HepG2 (cell line): ENCODE measurements around the gene RAB14. TPM values are rescaled to one million over a fixed set of nuclear protein-coding genes. Genes with fewer than 3 reads are reported as not detected.

Source experiments
- ATAC-seq: fragments of 200-7000 bp; cut with Tn5 transposase; 3 replicates; pipeline ENCODE4 v1.9.1; 2020; ENCODE audit warnings: mild to moderate bottlenecking, moderate library complexity
- BruUV-seq: library from RNA; stranded (reverse); fragments of 400-500 nt; replicated peaks from 2 replicates; lab custom pipeline; 2021; lab: Mats Ljungman, UMichigan
- CTCF ChIA-PET: fragments of 300-600 bp; formaldehyde crosslinking; extraction: SDS; loops from one replicate; lab custom pipeline; 2021; ENCODE audit warnings: low total read pairs, inconsistent platforms, low intra/inter-chr PET ratio; lab: Yijun Ruan, JAX
- POLR2A ChIA-PET: fragments of 350-600 bp; sonication (Branson Sonifier 250); formaldehyde crosslinking; loops from one replicate; lab custom pipeline; 2020; ENCODE audit warnings: antibody characterized with exemption, inconsistent platforms; lab: Yijun Ruan, JAX
- DNase-seq: peaks from one replicate; pipeline ENCODE4 v3.0.0-alpha.2; 2015; ENCODE audit warnings: low spot score
- FAIRE-seq: peaks from 3 replicates; lab custom pipeline; 2011; peaks lifted over from hg19 to GRCh38; lab: Jason Lieb, UNC
- H2AFZ ChIP-seq: one replicate; pipeline ENCODE4 v1.6.1; 2011; ENCODE audit warnings: low read length, inconsistent platforms
- H3K27ac ChIP-seq: fragments of 300-600 bp; 3 replicates; pipeline ENCODE4 v1.8.0; 2011; ENCODE audit warnings: mixed run types, mild to moderate bottlenecking, mixed read lengths, low read length, inconsistent platforms; ENCODE audit not compliant: insufficient read depth; ENCODE audit errors: extremely low read length
- H3K27me3 ChIP-seq, 2 experiments: fragments of 200-600 bp in 1 of 2; 2 replicates in 1 of 2; 3 replicates in 1 of 2; pipeline versions ENCODE4 v1.6.0 to v1.8.0; 2011; ENCODE audit warnings: low read length in 2 of 2, mild to moderate bottlenecking in 2 of 2, moderate library complexity in 2 of 2, inconsistent platforms in 1 of 2; ENCODE audit not compliant: insufficient read depth in 2 of 2, control insufficient read depth in 1 of 2
- H3K36me3 ChIP-seq, 2 experiments: fragments of 200-600 bp in 1 of 2; replicated peaks in 1 of 2; 2 replicates in 1 of 2; 3 replicates in 1 of 2; pipeline versions ENCODE4 v1.5.1 to v1.8.0; 2011; ENCODE audit warnings: low read length in 2 of 2, inconsistent platforms in 1 of 2; ENCODE audit not compliant: insufficient read depth in 2 of 2, control insufficient read depth in 1 of 2
- H3K4me1 ChIP-seq: 2 replicates; pipeline ENCODE4 v1.5.1; 2012; ENCODE audit warnings: low read length, inconsistent platforms; ENCODE audit not compliant: insufficient read depth
- H3K4me2 ChIP-seq: 2 replicates; pipeline ENCODE4 v1.6.0; 2011; ENCODE audit warnings: low read depth, low read length, inconsistent platforms
- H3K4me3 ChIP-seq, 3 experiments: fragments of 200-600 bp in 1 of 3; sonication (generic), shearing (Covaris generic) in 1 of 3; replicated peaks in 1 of 3; 2 replicates each; pipeline ENCODE4 v1.5.1; 2011 to 2016; ENCODE audit warnings: low read length in 3 of 3, inconsistent platforms in 2 of 3, low read depth in 2 of 3, mild to moderate bottlenecking in 2 of 3, control low read depth in 1 of 3, mixed read lengths in 1 of 3; ENCODE audit not compliant: insufficient read depth in 1 of 3
- H3K79me2 ChIP-seq: one replicate; pipeline ENCODE4 v1.6.1; 2011; ENCODE audit warnings: low read length, inconsistent platforms; ENCODE audit not compliant: insufficient read depth
- H3K9ac ChIP-seq: 2 replicates; pipeline ENCODE4 v1.6.0; 2011; ENCODE audit warnings: mild to moderate bottlenecking, low read depth, low read length, inconsistent platforms; ENCODE audit not compliant: insufficient read depth
- H3K9me3 ChIP-seq: 2 replicates; pipeline ENCODE4 v1.5.1; 2012; ENCODE audit warnings: mild to moderate bottlenecking, low read length
- H4K20me1 ChIP-seq: 2 replicates; pipeline ENCODE4 v1.6.0; 2011; ENCODE audit warnings: inconsistent platforms, mild to moderate bottlenecking, low read length, moderate library complexity; ENCODE audit not compliant: insufficient read depth
- ADNP ChIP-seq: sonication (generic); formaldehyde crosslinking; IDR thresholded peaks from 2 replicates; pipeline ENCODE4 v1.4.0; 2020; ENCODE audit warnings: missing genetic modification reagents
- ATM ChIP-seq: fragments of 450-650 bp; IDR thresholded peaks from 2 replicates; pipeline ENCODE4 v1.7.1; 2017; ENCODE audit warnings: mild to moderate bottlenecking, borderline replicate concordance
- GPBP1L1 ChIP-seq: sonication (generic); formaldehyde crosslinking; IDR thresholded peaks from 2 replicates; pipeline ENCODE4 v1.5.0; 2020; ENCODE audit warnings: mild to moderate bottlenecking, missing genetic modification reagents
- HNRNPLL ChIP-seq: fragments of 200-400 bp; formaldehyde crosslinking; IDR thresholded peaks from 2 replicates; pipeline ENCODE4 v1.6.1; 2017; ENCODE audit warnings: mild to moderate bottlenecking, low read depth, low read length; ENCODE audit not compliant: poor library complexity, severe bottlenecking
- HOMEZ ChIP-seq: IDR thresholded peaks from 2 replicates; pipeline ENCODE4 v1.6.1; 2016; ENCODE audit warnings: low read depth
- IRX3 ChIP-seq: sonication (generic); formaldehyde crosslinking; IDR thresholded peaks from 2 replicates; pipeline ENCODE4 v1.8.1; 2023; ENCODE audit warnings: mild to moderate bottlenecking, low read depth, missing genetic modification reagents, borderline replicate concordance
- MBD4 ChIP-seq: IDR thresholded peaks from 2 replicates; pipeline ENCODE4 v1.6.1; 2012; ENCODE audit warnings: low read length, inconsistent platforms, borderline replicate concordance
- RBAK ChIP-seq: sonication (generic); formaldehyde crosslinking; IDR thresholded peaks from 2 replicates; pipeline ENCODE4 v1.5.1; 2020; ENCODE audit warnings: mild to moderate bottlenecking, missing genetic modification reagents
- RORA ChIP-seq: sonication (generic); formaldehyde crosslinking; IDR thresholded peaks from 2 replicates; pipeline ENCODE4 v1.5.0; 2020; ENCODE audit warnings: mild to moderate bottlenecking, missing genetic modification reagents, moderate library complexity
- SP2 ChIP-seq: sonication (generic); formaldehyde crosslinking; IDR thresholded peaks from 2 replicates; pipeline ENCODE4 v1.5.1; 2020; ENCODE audit warnings: mild to moderate bottlenecking, missing genetic modification reagents
- TCF12 ChIP-seq, 2 experiments: fragments of 450-650 bp in 1 of 2; sonication (generic) in 1 of 2; formaldehyde crosslinking in 1 of 2; IDR thresholded peaks; 2 replicates each; pipeline versions ENCODE4 v1.6.1 to v1.8.0; 2017 to 2022; ENCODE audit warnings: antibody characterized with exemption in 1 of 2, mild to moderate bottlenecking in 1 of 2, missing genetic modification reagents in 1 of 2, moderate library complexity in 1 of 2
- ZFP90 ChIP-seq: sonication (generic); formaldehyde crosslinking; IDR thresholded peaks from 2 replicates; pipeline ENCODE4 v1.8.0; 2022; ENCODE audit warnings: missing genetic modification reagents, mild to moderate bottlenecking, inconsistent platforms, borderline replicate concordance
- ZFX ChIP-seq: sonication (generic); formaldehyde crosslinking; IDR thresholded peaks from 2 replicates; pipeline ENCODE4 v1.4.0; 2020; ENCODE audit warnings: mild to moderate bottlenecking, low read depth, missing genetic modification reagents, moderate library complexity
- ZFY ChIP-seq: sonication (generic); formaldehyde crosslinking; IDR thresholded peaks from 2 replicates; pipeline ENCODE4 v1.4.0; 2020; ENCODE audit warnings: missing genetic modification reagents
- ZMAT5 ChIP-seq: sonication (generic); formaldehyde crosslinking; IDR thresholded peaks from 2 replicates; pipeline ENCODE4 v1.5.0; 2020; ENCODE audit warnings: mild to moderate bottlenecking, low read depth, missing genetic modification reagents, borderline replicate concordance
- ZMYM4 ChIP-seq: sonication (generic); formaldehyde crosslinking; IDR thresholded peaks from 2 replicates; pipeline ENCODE4 v1.8.1; 2023; ENCODE audit warnings: mild to moderate bottlenecking, missing genetic modification reagents
- ZNF225 ChIP-seq: sonication (generic); formaldehyde crosslinking; IDR thresholded peaks from 2 replicates; pipeline ENCODE4 v1.4.0; 2020; ENCODE audit warnings: mild to moderate bottlenecking, missing genetic modification reagents
- ZNF34 ChIP-seq: sonication (generic); formaldehyde crosslinking; IDR thresholded peaks from 2 replicates; pipeline ENCODE4 v1.4.0; 2020; ENCODE audit warnings: mild to moderate bottlenecking, missing genetic modification reagents, borderline replicate concordance
- WGBS: methylation state at CpG from one replicate; pipeline ENCODE4 v1.1.6; 2017; ENCODE audit warnings: low lambda C conversion rate; 5-methylcytosine and 5-hydroxymethylcytosine counted together
- in situ Hi-C: cut with HindIII; loops from 2 replicates; pipeline ENCODE4 v1.10.0; 2017; ENCODE audit warnings: low pct_unique_long_range_greater_than_20kb; ENCODE audit not compliant: extremely low pct_ligation_motif_present
- intact Hi-C: fragments of 100-400 bp; cut with micrococcal nuclease; formaldehyde crosslinking; loops from one replicate; pipeline ENCODE4 v1.10.0; 2022; ENCODE audit not compliant: unreplicated experiment
- polyA plus RNA-seq, 8 experiments: library from polyadenylated mRNA; depleted of rRNA in 3 of 8; stranded (reverse) in 7 of 8; unstranded in 1 of 8; fragments of >200 nt; fragmentation: Illumina TruSeq in 4 of 8; extraction: Trizol in 4 of 8; gene quantifications; 2 replicates each; pipeline versions ENCODE4 v1.2.1 to v1.2.3, GENCODE V29; 2011 to 2016; ENCODE audit warnings: low read depth in 4 of 8, missing spikeins in 1 of 8, mixed read lengths in 1 of 8; ENCODE audit not compliant: insufficient read depth in 1 of 8
- total RNA-seq, 5 experiments: library from RNA; depleted of rRNA; stranded (reverse); fragments of >200 nt; fragmentation: Illumina TruSeq; extraction: Trizol; gene quantifications; 2 replicates each; pipeline ENCODE4 v1.2.3, GENCODE V29; 2016; ENCODE audit warnings: low read depth in 1 of 5
- TF ChIP-seq, protein P1 (sequence below): sonication (generic); formaldehyde crosslinking; IDR thresholded peaks from 2 replicates; pipeline ENCODE4 v1.4.0; 2020; ENCODE audit warnings: missing genetic modification reagents
- TF ChIP-seq, protein P2 (sequence below): sonication (generic); formaldehyde crosslinking; conservative IDR thresholded peaks from 2 replicates; pipeline ENCODE4 v1.5.0; 2020; ENCODE audit warnings: missing genetic modification reagents

RAB14 gene
- total and polyA plus RNA-seq, 2 of the 13 experiments (the other 11 are each of a cell fraction or from before 2014, with no cell fraction given) = 17.4 to 19.3 TPM

GRCh38 chr9:121138973-121139372 lies 62.7 kb downstream of the RAB14 start:
- Histone ChIP-seq H3K9ac (no peak overlapping the region), H3K79me2 (no peaks in the 10 kb centered on the region), H2AFZ (no peak overlapping the region), H3K36me3 (peaks cover 8 to 60% of the 10 kb centered on the region in 2 experiments), H3K9me3 (no peaks in the 10 kb centered on the region), H3K4me3 (no peak overlapping the region), H3K27me3 (no peaks in the 10 kb centered on the region), H3K4me1 (no peaks in the 10 kb centered on the region), H3K4me2 (no peak overlapping the region), H4K20me1 (no peaks in the 10 kb centered on the region), H3K27ac (no peak overlapping the region)
- no TSS peak for BruUV-seq
- DNase-seq (no peak), ATAC-seq (no peak), FAIRE-seq (no peak)
- ChIA-PET CTCF (no interaction called here), POLR2A (no interaction called here)
- TF ChIP-seq ZNF225 (CRISPR knock-in tag) (no peak), RORA (CRISPR knock-in tag) (no peak), RBAK (CRISPR knock-in tag) (no peak), SP2 (CRISPR knock-in tag) (no peak), IRX3 (no peak), MBD4 (no peak), ZMAT5 (CRISPR knock-in tag) (no peak), HNRNPLL (no peak), ZMYM4 (CRISPR knock-in tag) (no peak), ATM (no peak), ZFP90 (CRISPR knock-in tag) (no peak), TCF12 (IDR thresholded peaks at IDR 0.05) (no peak), TCF12 (CRISPR knock-in tag; IDR thresholded peaks at IDR 0.05) (no peak), ADNP (CRISPR knock-in tag) (no peak), ZFY (CRISPR knock-in tag) (no peak), ZNF34 (CRISPR knock-in tag) (no peak), GPBP1L1 (CRISPR knock-in tag) (no peak), HOMEZ (CRISPR knock-in tag) (no peak), ZFX (CRISPR knock-in tag) (no peak)
- TF ChIP-seq, protein P1, sequence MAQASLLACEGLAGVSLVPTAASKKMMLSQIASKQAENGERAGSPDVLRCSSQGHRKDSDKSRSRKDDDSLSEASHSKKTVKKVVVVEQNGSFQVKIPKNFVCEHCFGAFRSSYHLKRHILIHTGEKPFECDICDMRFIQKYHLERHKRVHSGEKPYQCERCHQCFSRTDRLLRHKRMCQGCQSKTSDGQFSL = no peak
- TF ChIP-seq, protein P2, sequence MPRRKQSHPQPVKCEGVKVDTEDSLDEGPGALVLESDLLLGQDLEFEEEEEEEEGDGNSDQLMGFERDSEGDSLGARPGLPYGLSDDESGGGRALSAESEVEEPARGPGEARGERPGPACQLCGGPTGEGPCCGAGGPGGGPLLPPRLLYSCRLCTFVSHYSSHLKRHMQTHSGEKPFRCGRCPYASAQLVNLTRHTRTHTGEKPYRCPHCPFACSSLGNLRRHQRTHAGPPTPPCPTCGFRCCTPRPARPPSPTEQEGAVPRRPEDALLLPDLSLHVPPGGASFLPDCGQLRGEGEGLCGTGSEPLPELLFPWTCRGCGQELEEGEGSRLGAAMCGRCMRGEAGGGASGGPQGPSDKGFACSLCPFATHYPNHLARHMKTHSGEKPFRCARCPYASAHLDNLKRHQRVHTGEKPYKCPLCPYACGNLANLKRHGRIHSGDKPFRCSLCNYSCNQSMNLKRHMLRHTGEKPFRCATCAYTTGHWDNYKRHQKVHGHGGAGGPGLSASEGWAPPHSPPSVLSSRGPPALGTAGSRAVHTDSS (CRISPR knock-in tag) = no peak
- 95% methylated on average over 3 of the region's 3 CpGs for WGBS
- in situ Hi-C loops = no loop called here
- intact Hi-C loops = no loop called here
